Adrenal gland (tissue), 5 donors: ENCODE data around the gene TMEM245.

Source experiments
- POLR2A ChIP-seq, 2 donors: fragments of 450-650 bp; IDR thresholded peaks; one replicate each; pipeline ENCODE4 v1.6.1; 2017; ENCODE audit warnings: antibody characterized with exemption in 2 of 2, mild to moderate bottlenecking in 2 of 2, moderate library complexity in 1 of 2
- TF ChIP-seq, protein P1 (sequence below), 6 experiments: fragments of 450-650 bp in 4 of 6; fragments of 200-600 bp in 2 of 6; sonication (generic) in 1 of 6; IDR thresholded peaks; 1 replicate in 5 of 6; 2 replicates in 1 of 6; pipeline versions ENCODE4 v1.5.1 to v1.8.0; 2016 to 2021; ENCODE audit warnings: antibody characterized with exemption in 6 of 6, mild to moderate bottlenecking in 2 of 6, moderate library complexity in 1 of 6
- donor health status: DM: no; HTN: no; CAD: no.

- no peak for TF ChIP-seq POLR2A (IDR thresholded peaks at IDR 0.05)
- TF ChIP-seq, protein P1, sequence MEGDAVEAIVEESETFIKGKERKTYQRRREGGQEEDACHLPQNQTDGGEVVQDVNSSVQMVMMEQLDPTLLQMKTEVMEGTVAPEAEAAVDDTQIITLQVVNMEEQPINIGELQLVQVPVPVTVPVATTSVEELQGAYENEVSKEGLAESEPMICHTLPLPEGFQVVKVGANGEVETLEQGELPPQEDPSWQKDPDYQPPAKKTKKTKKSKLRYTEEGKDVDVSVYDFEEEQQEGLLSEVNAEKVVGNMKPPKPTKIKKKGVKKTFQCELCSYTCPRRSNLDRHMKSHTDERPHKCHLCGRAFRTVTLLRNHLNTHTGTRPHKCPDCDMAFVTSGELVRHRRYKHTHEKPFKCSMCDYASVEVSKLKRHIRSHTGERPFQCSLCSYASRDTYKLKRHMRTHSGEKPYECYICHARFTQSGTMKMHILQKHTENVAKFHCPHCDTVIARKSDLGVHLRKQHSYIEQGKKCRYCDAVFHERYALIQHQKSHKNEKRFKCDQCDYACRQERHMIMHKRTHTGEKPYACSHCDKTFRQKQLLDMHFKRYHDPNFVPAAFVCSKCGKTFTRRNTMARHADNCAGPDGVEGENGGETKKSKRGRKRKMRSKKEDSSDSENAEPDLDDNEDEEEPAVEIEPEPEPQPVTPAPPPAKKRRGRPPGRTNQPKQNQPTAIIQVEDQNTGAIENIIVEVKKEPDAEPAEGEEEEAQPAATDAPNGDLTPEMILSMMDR (IDR thresholded peaks at IDR 0.05) = no peak
Measured at GRCh38 chr9:109039539-109039938, 80.2 kb downstream of the TMEM245 start.
